Neural progenitor cell (in vitro differentiated cells): ENCODE results near the gene MTFR2.

Experiments
- CTCF ChIP-seq: fragments of 200-600 bp; sonication (generic); IDR thresholded peaks from 2 replicates; pipeline ENCODE4 v1.5.1; 2017; ENCODE audit warnings: antibody characterized with exemption, mild to moderate bottlenecking
- EZH2 ChIP-seq: fragments of 200-600 bp; sonication (generic); IDR thresholded peaks from 2 replicates; pipeline ENCODE4 v1.6.1; 2017; ENCODE audit warnings: antibody characterized with exemption, mild to moderate bottlenecking, moderate library complexity

GRCh38 chr6:136189104-136189503 is 61.0 kb downstream of the MTFR2 start:
- TF ChIP-seq CTCF = no peak
- no peak for TF ChIP-seq EZH2
